Adrenal gland (tissue), 12 donors: ENCODE results near the gene ZNF831. TPM values are rescaled to one million over a fixed set of nuclear protein-coding genes. Genes with fewer than 3 reads are reported as not detected.

Source experiments
- DNase-seq, 7 donors: peaks; one replicate each; pipeline ENCODE4 v3.0.0-alpha.2; 2019 to 2020
- H3K27ac ChIP-seq, 5 donors: fragments of 200-600 bp; sonication (generic) in 4 of 5; 1 replicate in 3 of 5; 2 replicates in 2 of 5; pipeline versions ENCODE4 v1.5.1 to v1.8.0; 2016 to 2020; ENCODE audit warnings: mild to moderate bottlenecking in 1 of 5
- H3K27me3 ChIP-seq: fragments of 200-600 bp; 2 replicates; pipeline ENCODE4 v1.8.0; 2021
- H3K36me3 ChIP-seq, 2 donors: fragments of 200-600 bp; replicated peaks in 1 of 2; 1 replicate in 1 of 2; 2 replicates in 1 of 2; pipeline versions ENCODE4 v1.5.1 to v1.8.0; 2018 to 2022
- H3K4me1 ChIP-seq, 2 donors: fragments of 200-600 bp; replicated peaks in 1 of 2; 1 replicate in 1 of 2; 2 replicates in 1 of 2; pipeline versions ENCODE4 v1.5.1 to v1.8.0; 2018 to 2021
- H3K4me3 ChIP-seq, 4 donors: fragments of 200-600 bp; sonication (generic) in 3 of 4; one replicate each; pipeline ENCODE4 v1.5.1; 2016 to 2018
- H3K9me3 ChIP-seq, 3 donors: fragments of 200-600 bp; sonication (generic) in 1 of 3; replicated peaks in 1 of 3; 1 replicate in 2 of 3; 2 replicates in 1 of 3; pipeline versions ENCODE4 v1.5.1 to v1.8.0; 2016 to 2021
- CTCF ChIP-seq, 6 experiments: fragments of 450-650 bp in 4 of 6; fragments of 200-600 bp in 2 of 6; sonication (generic) in 1 of 6; IDR thresholded peaks; 1 replicate in 5 of 6; 2 replicates in 1 of 6; pipeline versions ENCODE4 v1.5.1 to v1.8.0; 2016 to 2021; ENCODE audit warnings: antibody characterized with exemption in 6 of 6, mild to moderate bottlenecking in 2 of 6, moderate library complexity in 1 of 6
- POLR2A ChIP-seq, 2 donors: fragments of 450-650 bp; IDR thresholded peaks; one replicate each; pipeline ENCODE4 v1.6.1; 2017; ENCODE audit warnings: antibody characterized with exemption in 2 of 2, mild to moderate bottlenecking in 2 of 2, moderate library complexity in 1 of 2
- WGBS, 4 donors: extraction: QIAGEN DNeasy Blood & Tissue Kit in 2 of 4; methylation state at CpG; one replicate each; pipeline versions ENCODE4 v1.1.5 to v1.1.7; 2013 to 2017; 5-methylcytosine and 5-hydroxymethylcytosine counted together
- intact Hi-C, 2 donors: fragments of 100-400 bp; cut with DNase I; formaldehyde crosslinking; loops; one replicate each; pipeline versions ENCODE4 v1.14.1 to v1.15.0; 2022 to 2023
- polyA plus RNA-seq, 3 donors: library from polyadenylated mRNA; stranded (reverse); fragments of 200-250 nt in 2 of 3; fragments of 350-450 nt in 1 of 3; fragmentation: Illumina TruSeq in 1 of 3; extraction: RNeasy Lipid Tissue Mini Kit (QIAGEN cat#74804) in 1 of 3; gene quantifications; one replicate each; pipeline ENCODE4 v1.2.3, GENCODE V29; 2013 to 2014
- total RNA-seq, 9 donors: library from RNA; depleted of rRNA in 4 of 9; stranded (reverse); fragments of >200 nt in 4 of 9; fragments of 120-200 nt in 1 of 9; fragmentation: NEBNext Ultra II Directional in 1 of 9; extraction: Animal tissue kit (Norgen Biotek cat#: 25700) in 1 of 9; gene quantifications; one replicate each; pipeline versions ENCODE4 v1.1.0 to v1.2.4, GENCODE V29; 2013 to 2023
- donor health status: healthy with polysubstance abuse.
- donor health status: Bipolar disorder and iron deficiency.
- donor health status: DM: yes; HTN: yes; CAD: no.
- donor health status: DM: no; HTN: no; CAD: no.
- donor health status: DM: no; HTN: no; CAD: no.
- donor health status: DM: yes; HTN: yes; CAD: no.

Gene ZNF831
- total and polyA plus RNA-seq, 12 donors = 0.05 to 0.61 (median 0.15) TPM

- Histone ChIP-seq H3K4me3 (no peak overlapping the region), H3K9me3 (no peaks in the 10 kb centered on the region), H3K36me3 (no peaks in the 10 kb centered on the region), H3K27ac (no peak overlapping the region), H3K4me1 (no peaks in the 10 kb centered on the region), H3K27me3 (no peaks in the 10 kb centered on the region)
- 82 to 86% (median 85%) methylated on average over 11 of the region's 11 CpGs for WGBS, 4 donors
- intact Hi-C loops = no loop called here
- DNase-seq = no peak
- TF ChIP-seq POLR2A (IDR thresholded peaks at IDR 0.05) (no peak), CTCF (IDR thresholded peaks at IDR 0.05) (no peak)
These were observed 46.6 kb downstream of the ZNF831 start for GRCh38 chr20:59210186-59210585.

DNA sequence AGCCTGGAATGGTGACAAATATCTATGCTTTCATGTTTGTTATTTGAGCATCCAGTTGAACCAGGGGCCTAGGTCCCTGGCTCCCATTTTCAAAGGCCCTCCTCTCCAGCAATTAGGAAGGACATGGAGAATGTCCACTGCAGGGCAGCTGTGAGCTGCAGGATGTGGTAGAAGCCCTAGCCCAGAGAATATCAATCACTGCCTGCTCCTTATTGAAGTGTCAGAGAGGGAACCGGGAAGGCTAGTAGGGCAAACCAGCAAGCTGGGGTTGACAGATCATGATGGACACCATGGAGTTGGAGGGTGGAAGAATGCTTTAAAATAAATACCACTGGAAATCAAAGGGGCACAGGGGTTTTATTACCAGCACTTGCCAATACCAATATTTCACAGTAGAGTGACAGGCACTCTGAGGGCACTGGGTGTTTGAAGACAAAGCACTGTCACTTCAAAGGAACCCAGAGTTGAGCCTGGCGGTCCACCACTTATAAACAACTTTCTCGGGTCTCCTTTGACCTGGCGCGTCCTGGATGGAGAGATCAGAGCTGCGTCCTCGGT lies 47.7 kb downstream of the ZNF831 start:
- intact Hi-C loops = no loop called here

DNA sequence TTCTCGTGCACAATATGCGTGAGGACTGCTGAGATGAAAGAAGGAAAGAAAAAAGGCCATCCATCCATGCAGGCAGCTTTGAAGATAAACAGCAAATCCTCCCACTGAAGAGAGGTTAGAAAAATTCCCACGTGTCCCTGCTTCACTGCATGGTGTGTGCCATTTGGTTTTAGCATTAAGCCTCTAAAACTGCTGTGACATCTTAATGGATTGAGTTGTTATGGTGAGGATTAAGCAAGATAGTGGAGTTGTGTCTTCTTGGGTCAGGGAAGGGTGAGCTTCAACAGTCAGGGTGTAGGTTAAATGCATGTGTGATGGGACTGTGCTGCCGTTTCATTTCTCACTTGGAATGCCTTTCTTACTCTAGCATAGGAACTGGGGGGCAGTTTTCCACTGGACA lies 50.5 kb downstream of the ZNF831 start:
- WGBS, 4 donors = 65 to 80% (median 70%) methylated on average over 4 of the region's 4 CpGs
- no peaks in the 10 kb centered on the region for H3K9me3 ChIP-seq
- no peaks in the 10 kb centered on the region for H3K27me3 ChIP-seq
- TF ChIP-seq CTCF (IDR thresholded peaks at IDR 0.05) = no peak
- no peak for TF ChIP-seq POLR2A (IDR thresholded peaks at IDR 0.05)
- H3K4me1 ChIP-seq = no peaks in the 10 kb centered on the region
- DNase-seq = no peak
- no peak overlapping the region for H3K4me3 ChIP-seq
- no peak overlapping the region for H3K27ac ChIP-seq
- no peaks in the 10 kb centered on the region for H3K36me3 ChIP-seq
- intact Hi-C loops = no loop called here

More for the DNA sequence above, 47.7 kb downstream of the ZNF831 start:
- Histone ChIP-seq H3K27ac (no peak overlapping the region), H3K36me3 (no peaks in the 10 kb centered on the region), H3K4me3 (no peak overlapping the region), H3K4me1 (no peaks in the 10 kb centered on the region), H3K27me3 (no peaks in the 10 kb centered on the region), H3K9me3 (no peaks in the 10 kb centered on the region)
- TF ChIP-seq CTCF (IDR thresholded peaks at IDR 0.05) = no peak
- no peak for TF ChIP-seq POLR2A (IDR thresholded peaks at IDR 0.05)
- 54 to 71% (median 60%) methylated on average over 7 of the region's 7 CpGs for WGBS, 4 donors
- no peak for DNase-seq

DNA sequence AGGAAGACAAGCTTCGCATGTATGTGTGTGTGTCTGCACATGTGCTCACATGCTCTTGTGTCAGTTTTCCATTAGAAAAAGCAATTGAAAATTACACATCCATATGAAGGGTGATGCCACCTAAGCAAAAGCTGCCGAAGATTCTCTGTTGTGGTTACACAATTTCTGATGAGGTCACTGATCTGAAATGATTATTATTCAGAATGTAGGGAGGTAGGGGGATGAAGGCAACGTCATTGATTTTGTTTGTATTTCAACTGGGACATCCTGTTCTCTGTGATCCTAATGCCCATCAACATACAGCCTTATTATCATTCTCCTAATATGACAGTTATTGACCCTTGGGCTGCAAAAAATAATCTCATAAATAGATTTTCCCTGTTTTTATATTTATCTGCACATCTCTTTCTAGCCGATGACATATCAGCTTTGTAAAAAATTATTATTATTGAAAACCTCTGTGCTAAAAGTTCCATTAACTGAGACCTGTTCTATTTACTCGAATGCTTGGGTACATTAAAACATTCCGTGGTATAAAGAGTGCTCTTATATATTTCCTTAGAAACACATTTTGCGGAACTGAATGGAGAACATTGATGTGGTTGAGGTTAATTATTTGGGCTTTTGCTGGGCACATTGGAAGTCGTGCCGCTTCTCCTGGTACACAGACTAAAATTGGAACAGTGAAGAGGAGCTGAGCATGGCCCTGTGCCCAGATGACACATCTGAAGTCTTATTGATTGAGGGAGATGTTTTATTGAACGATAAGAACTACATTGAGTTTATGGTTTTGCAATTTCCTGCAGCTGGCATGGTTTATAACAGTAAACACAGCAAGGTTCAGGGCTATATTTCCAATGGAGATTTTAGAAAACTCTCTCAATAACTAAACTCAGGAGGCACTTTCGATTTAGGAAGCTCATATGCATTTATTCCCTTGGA lies 51.3 kb downstream of the ZNF831 start:
- DNase-seq = peak in 1 of 7 donors; percentile 36
- Histone ChIP-seq H3K4me1 (no peaks in the 10 kb centered on the region), H3K36me3 (no peaks in the 10 kb centered on the region), H3K4me3 (no peak overlapping the region), H3K9me3 (no peaks in the 10 kb centered on the region), H3K27me3 (no peaks in the 10 kb centered on the region), H3K27ac (peak overlapping the region in 1 of 5 donors; percentile 34)
- intact Hi-C loops = no loop called here
- TF ChIP-seq CTCF (IDR thresholded peaks at IDR 0.05) = no peak
- TF ChIP-seq POLR2A (IDR thresholded peaks at IDR 0.05) = no peak
- WGBS, 4 donors = 65 to 70% (median 66%) methylated on average over 11 of the region's 11 CpGs
